Adrenal gland (tissue), 5 donors: Measurements from ENCODE around the gene TLK1.

Source experiments
- CTCF ChIP-seq, 6 experiments: fragments of 450-650 bp in 4 of 6; fragments of 200-600 bp in 2 of 6; sonication (generic) in 1 of 6; IDR thresholded peaks; 1 replicate in 5 of 6; 2 replicates in 1 of 6; pipeline versions ENCODE4 v1.5.1 to v1.8.0; 2016 to 2021; ENCODE audit warnings: antibody characterized with exemption in 6 of 6, mild to moderate bottlenecking in 2 of 6, moderate library complexity in 1 of 6
- POLR2A ChIP-seq, 2 donors: fragments of 450-650 bp; IDR thresholded peaks; one replicate each; pipeline ENCODE4 v1.6.1; 2017; ENCODE audit warnings: antibody characterized with exemption in 2 of 2, mild to moderate bottlenecking in 2 of 2, moderate library complexity in 1 of 2
- donor health status: DM: no; HTN: no; CAD: no.

GRCh38 chr2:171208657-171209056, 48.0 kb upstream of the TLK1 start:
- TF ChIP-seq CTCF (IDR thresholded peaks at IDR 0.05) (no peak), POLR2A (IDR thresholded peaks at IDR 0.05) (no peak)
